Left renal cortex interstitium (tissue), 4 donors: ENCODE data around the gene SLC6A1. TPM values are rescaled to one million over a fixed set of nuclear protein-coding genes. Genes with fewer than 3 reads are reported as not detected.

Experiments used
- DNase-seq, 4 donors: peaks; one replicate each; pipeline ENCODE4 v3.0.0-alpha.2; 2013; ENCODE audit warnings: low read depth in 4 of 4, low spot score in 2 of 4, missing footprints in 1 of 4
- polyA plus RNA-seq, 4 donors: library from polyadenylated mRNA; unstranded; fragments of 120-200 nt; gene quantifications; one replicate each; pipeline ENCODE4 v1.2.1, GENCODE V29; 2013; ENCODE audit not compliant: insufficient read length in 4 of 4

SLC6A1 gene
- polyA plus RNA-seq, 4 donors, result 0.78 to 1.7 (median 1.1) TPM

GRCh38 chr3:11088066-11088465, 95.5 kb downstream of the SLC6A1 start:
- DNase-seq, result no peak

DNA sequence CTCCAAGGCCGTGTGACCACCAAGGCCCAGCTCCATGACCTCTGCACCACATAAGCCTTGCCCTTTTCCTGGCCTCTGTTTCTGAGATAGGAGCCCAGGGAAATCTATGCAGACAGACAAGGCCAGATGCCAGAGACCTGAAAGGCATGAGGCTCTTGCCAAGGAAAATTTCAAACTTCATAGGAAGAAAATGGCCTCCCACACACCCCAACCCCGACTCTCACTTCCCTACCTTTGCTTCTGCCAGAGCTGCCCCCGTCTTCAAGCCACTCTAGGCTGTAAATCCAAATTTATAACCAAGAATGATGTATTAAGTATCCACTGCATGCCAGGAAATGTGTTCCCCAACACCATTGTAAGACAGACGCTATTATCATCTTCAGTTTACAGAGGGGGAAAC, 96.3 kb downstream of the SLC6A1 start:
- DNase-seq, result no peak

Other genes with a start within 250 kb of the SLC6A1 start
- under 1 TPM; 0.05 to 0.81 (median 0.07) TPM for gene SLC6A11, start 176.5 kb upstream of the SLC6A1 start, polyA plus RNA-seq
- 1 to 10 TPM; 1.5 to 2.8 (median 2.1) TPM for gene HRH1, start 161.7 kb downstream of the SLC6A1 start, polyA plus RNA-seq